ENCODE results near the gene NOS3.
A peak's percentile ranks its signal among the peaks of the same experiment; 100 is the strongest.
"Not testable (repeated sequence)": the region's sequence is repeated elsewhere in the genome, so short reads cannot be mapped to it uniquely, and the experiment has no call there.

NOS3 gene

DNA sequence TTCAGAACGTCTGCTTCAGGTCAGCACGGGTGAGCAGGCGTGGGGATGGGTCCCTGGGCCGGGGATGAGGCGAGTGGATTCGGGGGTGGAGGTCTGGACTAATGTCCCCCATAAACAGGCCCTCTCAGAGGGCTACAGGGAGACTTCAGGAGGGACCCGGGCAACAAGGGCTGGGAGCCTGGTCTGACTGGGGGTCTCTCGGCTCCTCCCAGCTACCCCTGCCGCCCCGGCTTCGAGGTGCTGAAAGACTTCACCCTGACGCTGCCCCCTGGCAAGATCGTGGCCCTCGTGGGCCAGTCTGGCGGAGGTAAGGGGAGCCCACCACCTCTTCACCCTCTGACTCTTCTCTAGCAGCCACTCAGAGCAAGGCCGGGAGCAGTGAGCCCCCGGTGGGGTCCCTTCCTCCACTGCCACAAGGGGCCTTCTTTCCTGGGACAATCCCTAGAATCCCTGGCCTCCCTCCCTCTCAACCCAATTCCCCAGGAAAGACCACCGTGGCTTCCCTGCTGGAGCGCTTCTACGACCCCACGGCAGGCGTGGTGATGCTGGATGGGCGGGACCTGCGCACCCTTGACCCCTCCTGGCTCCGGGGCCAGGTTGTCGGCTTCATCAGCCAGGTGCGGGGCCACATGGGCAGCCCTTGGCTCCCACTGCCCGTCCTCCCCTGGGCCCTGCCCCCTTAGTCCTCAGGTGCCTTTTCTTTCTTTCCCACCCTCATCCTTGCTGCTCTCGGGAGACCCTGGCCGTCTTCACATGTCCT lies 50.0 kb downstream of the NOS3 start:
- no peak for DNase-seq

DNA sequence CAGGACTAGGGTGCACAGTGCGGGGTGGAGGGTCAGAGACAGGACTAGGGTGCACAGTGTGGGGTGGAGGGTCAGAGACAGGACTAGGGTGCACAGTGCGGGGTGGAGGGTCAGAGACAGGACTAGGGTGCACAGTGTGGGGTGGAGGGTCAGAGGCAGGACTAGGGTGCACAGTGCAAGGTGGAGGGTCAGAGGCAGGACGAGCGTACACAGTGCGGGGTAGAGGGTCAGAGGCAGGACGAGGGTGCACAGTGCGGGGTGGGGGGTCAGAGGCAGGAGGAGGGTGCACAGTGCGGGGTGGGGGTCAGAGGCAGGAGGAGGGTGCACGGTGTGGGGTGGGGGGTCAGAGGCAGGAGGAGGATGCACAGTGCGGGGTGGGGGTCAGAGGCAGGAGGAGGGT lies 52.6 kb downstream of the NOS3 start:
- DNase-seq: not testable (repeated sequence)

DNA sequence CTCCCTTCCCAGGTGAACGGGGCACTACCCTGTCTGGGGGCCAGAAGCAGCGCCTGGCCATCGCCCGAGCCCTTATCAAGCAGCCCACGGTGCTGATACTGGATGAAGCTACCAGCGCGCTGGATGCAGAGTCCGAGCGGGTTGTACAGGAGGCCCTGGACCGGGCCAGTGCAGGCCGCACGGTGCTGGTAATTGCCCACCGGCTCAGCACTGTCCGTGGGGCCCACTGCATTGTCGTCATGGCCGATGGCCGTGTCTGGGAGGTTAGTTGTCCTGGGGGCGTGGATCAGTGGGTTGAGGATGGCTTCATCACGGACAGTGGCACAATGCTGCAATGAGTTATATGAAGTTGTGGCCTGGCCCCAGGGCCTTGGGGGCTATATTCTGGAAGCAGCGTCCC lies 53.1 kb downstream of the NOS3 start:
- DNase-seq: no peak

DNA sequence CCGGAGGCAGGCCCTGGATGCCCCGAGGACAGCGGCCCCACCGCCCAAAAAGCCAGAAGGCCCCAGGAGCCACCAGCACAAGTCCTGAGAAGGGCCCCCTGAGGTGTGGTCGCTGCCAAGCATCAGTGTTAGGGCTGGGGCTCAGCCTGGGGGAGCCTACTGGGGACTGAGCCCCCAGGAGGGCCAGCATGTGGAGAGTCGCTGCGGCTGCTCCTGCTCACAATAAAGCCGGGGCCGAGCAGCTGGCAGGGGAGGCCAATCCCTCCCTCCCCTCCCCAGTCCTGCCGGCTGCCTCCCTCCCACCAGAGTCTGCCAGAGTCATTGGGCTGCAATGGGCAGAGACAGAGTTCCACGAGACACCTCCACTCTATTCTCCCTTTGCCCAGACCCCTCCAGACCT lies 54.4 kb downstream of the NOS3 start:
- DNase-seq: no peak

DNA sequence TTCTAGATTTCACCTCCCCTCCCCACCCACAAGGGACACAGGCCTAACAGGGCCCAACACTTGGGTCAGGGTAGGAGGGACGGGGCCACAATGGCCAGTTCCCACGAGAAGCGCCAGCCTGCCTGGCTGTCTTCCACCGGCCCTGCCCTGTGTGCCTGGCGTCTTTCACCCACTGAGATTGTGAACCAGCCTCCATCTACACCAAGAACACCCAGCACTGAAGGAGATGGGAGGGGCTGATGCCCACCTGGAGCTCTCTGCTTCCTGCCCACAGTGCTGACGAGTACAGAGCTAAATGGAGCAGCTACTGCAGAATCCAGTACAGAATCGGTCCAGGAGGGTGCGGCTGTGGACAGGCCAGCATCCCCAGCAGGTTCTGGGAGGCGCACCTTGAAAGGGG lies 55.1 kb downstream of the NOS3 start:
- DNase-seq: no peak

DNA sequence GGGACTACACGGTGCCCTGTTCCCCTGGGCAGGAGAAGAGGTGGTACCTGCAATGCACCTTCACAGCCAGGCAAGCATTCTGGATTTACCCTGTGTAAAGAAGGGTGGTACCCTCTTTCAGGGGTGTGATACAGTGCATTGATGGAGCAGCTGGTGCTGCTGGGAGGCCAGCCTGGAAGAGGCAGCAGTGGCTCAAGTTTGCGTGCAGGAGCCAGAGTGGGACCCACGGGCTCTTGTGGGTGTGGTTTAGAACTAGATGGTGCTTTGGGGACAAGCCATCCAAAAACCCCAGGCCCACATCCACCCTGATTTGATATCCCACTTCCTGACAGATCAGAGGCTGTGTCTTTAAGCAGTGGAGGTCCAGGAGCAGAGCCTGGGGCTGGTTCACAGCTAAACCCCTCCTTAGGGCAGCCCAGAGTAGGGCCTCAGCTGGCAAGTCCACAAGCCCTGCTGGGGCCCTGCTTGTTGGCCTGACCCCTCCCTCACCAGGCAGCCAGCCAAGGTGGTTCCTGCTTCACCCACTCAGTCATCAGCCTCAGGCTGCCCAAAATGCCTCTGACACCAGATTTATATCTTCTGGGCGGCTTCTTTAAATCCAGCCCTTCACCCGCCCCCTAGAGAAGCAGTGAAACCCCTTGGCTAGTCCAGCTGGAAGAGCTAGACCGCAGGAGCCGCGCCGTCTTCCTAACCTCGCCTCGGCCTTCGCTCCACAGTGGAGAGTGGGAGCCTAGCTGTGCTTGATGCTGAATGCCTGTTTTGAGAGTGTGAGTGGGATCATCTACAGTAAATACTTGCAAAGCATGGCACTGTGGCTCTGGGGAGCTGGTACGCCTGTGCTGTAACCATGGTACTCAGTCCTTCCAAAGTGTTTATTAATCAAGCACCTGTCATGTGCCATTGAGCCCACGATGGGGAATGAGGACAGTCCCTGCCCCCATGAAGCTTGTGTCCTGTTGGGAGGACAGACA lies 56.1 kb downstream of the NOS3 start:
- DNase-seq: no peak

DNA sequence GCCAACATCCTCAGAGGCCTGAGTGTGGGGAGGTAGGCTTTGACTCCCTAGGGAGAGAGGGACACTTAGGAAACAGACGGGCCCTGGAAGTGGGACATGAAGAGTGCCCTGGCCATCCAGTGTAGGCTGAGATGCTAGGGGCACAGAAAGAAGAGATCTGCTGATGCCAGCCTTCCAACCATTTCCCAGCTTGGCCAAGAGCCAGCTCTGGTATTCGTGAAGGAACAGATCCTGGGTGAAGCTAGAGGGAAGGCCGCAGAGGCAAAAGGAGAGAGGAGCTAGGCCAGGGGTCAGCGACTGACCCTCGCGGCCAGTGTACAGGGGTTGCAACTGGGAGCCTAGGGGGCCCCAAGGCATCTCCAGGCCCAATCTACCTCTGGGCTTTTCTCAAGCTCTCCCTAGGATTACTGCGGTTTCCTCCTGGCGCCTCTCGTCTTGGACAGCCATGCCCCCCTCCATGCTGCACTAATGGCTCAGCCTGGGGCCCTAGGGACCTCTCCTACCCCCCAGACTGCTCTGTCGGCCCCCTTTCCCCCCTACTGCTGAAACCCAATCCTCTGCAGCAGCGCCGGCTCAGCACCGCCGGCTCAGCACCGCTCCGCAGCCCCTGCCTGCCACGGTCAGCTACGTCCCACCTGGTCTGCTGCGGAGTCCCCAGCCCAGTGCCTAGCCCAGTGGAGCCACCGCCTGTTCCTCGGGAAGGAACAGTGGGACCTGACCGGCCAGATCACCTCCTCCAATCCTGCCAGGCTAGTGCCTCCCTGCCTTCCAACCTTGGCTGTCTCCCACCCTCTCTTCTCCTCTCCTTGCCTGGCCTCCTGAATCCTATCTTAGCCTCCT lies 57.4 kb downstream of the NOS3 start, which contains the start of gene ASIC3:
Gene ASIC3, plus strand, starts transcription at position 556 of the 840 bp plus-strand sequence. CDS start 355 bp downstream, outside the sequence.
- DNase-seq: no peak

DNA sequence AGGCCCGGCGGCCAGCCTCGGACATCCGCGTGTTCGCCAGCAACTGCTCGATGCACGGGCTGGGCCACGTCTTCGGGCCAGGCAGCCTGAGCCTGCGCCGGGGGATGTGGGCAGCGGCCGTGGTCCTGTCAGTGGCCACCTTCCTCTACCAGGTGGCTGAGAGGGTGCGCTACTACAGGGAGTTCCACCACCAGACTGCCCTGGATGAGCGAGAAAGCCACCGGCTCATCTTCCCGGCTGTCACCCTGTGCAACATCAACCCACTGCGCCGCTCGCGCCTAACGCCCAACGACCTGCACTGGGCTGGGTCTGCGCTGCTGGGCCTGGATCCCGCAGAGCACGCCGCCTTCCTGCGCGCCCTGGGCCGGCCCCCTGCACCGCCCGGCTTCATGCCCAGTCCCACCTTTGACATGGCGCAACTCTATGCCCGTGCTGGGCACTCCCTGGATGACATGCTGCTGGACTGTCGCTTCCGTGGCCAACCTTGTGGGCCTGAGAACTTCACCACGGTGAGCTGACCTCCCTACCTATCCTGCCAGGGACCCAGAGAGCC lies 58.2 kb downstream of the NOS3 start:
- DNase-seq: no peak

DNA sequence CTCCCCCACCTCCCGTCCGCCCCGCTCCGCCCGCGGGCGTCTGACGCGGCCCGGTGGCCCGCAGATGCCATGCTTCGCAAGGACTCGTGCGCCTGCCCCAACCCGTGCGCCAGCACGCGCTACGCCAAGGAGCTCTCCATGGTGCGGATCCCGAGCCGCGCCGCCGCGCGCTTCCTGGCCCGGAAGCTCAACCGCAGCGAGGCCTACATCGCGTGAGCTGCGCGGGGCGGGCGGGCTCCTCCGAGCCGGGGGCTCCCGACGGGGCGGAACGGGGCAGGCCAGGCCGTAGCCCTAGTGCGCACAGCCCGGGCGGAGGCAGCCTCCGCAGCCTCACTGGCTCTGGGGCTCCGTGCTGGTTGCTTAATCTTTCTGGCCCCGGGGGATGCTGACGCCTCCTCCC lies 60.3 kb downstream of the NOS3 start:
- DNase-seq: peak; percentile 22

DNA sequence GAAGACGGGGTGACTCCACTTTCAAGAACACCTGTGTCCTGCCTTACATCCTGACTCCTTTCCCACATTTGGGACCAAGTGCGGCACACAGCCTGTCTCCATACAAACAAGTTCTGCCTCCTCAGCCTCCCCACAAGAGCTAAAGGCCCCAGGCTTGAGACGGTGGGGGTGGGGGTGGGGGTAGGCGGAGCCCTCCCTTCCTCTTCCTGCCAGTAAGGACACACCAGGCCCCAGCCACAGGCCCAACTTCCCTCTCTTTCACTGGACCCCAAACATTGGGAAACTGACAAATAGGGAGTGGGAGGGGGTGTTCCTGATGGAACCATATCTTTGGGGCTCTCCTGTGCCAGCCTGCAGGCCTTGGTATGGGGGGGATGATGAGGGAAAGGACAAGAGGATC lies 62.3 kb downstream of the NOS3 start:
- DNase-seq: no peak

DNA sequence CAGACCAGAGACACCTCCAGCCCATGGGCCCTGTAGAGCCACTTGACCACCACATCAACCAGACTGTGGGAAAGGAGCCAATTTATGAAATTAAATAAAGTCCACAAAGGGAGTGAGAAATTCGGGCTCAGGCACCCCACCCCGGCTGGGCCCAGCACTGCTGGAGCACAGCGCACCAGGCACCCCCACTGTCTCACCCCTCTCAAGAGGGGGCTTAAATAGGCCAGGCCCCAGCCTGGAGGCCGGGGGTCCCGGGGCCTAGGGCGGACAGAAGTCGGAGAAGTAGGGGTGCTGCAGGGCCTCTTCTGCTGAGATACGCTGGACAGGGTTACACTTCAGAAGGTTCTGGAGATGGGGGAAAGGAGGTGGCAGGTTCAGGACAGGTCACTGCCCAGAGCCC lies 62.9 kb downstream of the NOS3 start:
- no peak for DNase-seq

DNA sequence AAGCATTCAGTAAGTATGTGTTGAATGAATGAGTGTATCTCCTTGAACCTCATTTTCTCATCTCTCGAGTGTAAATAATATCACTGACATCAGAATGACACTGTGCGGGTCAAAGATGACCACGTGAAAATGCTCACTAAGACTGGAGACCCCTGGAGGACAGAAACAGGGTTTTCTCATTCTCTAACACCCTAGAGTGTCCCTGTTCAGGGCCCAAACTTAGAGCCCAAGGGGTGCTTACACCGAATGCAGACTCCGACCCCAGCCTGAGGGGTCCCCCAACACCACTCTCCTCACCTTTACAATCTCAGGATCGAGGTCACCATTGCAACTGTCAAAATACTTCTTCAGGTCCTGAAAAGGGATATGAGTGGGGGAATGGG lies 65.5 kb downstream of the NOS3 start:
- no peak for DNase-seq

DNA sequence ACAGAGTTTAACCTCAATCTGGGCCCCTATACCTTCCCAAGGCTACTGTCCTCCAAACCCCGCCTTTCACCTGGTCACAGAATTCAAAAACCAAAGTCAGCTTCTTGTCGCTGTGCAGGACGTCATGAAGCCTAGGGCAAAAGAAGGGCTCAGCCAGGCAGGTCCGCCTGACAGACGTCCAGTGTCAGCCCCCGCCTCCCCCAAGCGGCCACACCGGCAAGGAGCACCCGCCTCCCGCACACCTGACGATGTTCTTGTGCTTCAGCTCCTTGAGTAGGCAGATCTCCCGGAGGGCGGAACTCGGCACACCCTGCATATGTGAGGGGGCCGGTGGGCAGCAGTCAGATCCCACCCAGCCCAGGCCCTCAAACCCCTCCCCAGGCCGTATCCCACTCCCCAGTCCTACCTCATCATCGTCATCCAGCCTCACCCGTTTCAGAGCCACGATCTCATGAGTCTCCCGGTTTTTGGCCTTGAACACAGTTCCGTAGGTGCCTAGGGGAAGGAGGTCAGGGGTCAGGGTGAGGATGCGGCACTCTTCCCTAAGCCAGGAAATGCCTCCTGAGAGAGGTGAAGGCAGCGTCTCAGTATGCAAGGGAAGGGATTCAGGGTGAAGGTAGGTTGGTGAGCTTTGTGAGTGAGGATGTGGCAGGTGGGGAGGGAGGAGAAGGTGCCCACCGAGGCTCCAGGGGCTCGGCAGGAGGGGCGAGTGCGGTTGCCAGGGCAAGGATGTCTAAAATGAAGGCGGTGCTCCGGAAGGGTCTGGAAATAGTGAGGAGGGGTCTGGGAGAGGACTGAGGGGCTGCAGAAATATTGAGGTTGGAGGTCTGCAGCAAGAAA lies 66.1 kb downstream of the NOS3 start:
- DNase-seq: no peak

DNA sequence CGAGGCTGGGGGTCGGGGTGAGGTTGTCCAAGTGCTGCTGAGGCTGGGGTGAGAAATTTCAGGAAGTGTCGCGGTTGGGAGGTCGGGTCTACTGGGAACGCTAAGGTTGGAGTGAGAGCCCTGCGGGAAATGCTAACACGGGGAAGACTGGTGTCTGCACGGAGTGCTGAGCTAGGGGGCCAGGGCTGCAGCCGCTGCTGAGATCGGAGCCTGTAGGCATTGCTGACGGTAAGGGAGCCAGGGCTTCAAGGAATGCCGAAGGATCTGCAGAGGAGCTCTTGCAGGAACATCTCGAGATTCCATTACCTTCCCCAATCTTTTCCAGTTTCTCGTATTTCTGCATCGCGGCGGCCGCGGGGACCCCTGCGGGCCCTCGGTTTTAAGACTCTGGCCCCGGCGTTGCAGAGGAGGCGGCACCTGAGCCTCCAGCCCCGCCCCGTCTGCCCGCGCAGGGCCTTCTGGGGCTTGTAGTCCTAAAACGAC lies 66.7 kb downstream of the NOS3 start, which contains the start of gene CDK5:
Gene CDK5, minus strand, starts transcription at position 392 of the 483 bp plus-strand sequence. Its CDS starts 49 bp downstream, at position 343.
- DNase-seq: no peak

DNA sequence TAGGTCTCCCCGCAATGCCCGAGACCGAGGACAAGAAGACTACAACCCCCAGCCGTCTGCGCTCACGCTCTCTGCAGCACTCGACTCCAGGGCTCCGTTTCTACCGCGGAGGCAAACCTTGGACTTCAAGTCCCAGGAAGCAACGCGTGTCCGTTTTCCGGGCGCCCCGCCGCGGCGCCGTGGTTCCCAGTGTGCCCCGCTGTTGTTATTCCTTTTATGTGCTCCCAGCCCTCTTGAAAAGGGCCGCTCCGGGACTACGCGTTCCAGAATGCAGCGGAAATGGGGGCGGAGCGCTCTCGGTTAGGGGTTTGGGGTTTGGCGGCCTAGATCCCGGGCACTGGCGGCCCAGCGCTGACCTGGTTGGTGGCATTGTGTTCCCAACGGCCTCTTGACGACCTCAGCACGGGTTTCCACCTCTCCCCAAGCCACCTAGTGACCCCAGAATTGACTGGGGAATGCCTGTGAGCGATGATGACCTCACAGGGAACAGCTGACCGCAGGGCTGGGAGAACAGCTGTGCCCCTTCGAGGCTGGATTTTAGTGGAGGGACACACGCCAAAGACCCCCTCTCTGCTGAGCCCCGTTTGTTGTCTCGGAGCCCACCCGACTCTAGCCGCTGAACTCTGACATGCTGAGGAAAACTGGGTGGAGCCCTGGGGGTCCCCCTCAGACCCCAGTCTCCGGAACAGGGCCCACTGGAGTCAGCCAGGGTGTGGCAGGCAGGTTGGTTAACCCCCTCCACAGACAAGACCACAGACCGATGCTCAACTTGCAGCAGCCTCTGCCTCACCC lies 67.4 kb downstream of the NOS3 start:
- peak; percentile 92 for DNase-seq

DNA sequence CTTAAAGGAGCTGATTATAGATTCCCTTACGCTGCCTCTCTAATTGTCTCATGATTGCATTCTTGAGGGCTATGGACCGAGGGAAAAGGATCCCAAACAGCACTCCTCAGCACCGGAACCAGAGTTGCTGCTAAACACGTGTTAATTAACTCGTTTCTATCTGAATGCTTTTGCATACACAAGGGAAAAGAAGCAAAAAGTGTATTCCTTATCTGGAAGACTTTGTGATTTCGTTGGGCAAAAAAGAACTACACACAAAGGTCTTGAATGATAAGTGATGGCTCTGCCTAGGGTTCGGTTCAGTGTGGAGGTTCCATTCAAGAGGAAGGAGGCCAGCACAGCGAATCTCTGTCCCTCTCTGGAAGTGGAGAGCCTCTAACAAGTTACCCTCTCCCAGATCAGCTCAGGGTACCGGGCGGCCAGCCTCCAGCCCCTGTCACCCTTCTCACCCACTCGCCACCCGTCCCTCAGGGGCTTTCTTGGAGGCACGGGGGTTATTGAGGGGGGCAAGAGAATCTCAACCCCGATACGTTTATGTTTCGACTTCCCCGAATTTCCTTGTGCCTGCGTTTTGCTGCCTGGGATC lies 68.1 kb downstream of the NOS3 start:
- no peak for DNase-seq

DNA sequence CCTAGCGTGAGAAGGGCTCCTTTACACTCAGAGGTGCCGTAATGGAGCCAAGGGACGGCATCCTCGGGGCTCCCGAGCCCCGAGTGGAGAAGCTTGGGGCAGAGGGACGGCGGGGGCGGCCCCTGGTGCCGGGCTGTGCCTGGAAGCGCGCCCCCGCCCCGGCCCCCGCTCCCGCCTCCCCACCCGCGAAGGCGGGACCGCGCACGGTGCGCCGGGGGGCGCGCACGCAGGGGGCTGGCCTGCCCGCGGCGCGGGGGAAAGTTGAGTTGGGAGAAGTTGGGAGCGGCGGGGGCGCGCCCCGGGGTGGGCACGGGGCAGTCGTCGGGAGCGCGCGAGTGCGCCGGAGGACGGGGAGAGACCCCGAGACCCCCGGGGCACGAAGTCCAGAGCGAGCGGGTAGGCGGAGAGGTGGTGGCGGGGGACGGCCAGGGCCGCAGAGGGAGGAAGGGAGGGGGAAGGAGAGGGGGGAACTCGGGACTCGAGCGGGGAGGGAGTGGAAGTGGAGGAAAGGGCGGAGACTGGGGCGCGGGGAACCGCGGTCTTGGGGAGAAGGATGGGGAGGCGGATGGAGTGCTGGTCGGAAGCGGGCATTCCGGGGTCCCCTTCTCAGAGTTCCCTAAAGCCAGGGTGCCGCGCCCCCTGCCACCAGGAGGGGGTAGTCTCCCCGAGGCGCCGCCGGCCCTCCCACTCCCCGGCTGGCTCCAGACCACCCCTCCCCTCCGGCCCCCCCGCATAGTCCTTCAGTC lies 68.7 kb downstream of the NOS3 start, which contains the start of gene SLC4A2:
Gene SLC4A2, plus strand, starts transcription at position 223 of the 746 bp plus-strand sequence. CDS start 2,399 bp downstream, outside the sequence.
- peak; percentile 43 for DNase-seq

DNA sequence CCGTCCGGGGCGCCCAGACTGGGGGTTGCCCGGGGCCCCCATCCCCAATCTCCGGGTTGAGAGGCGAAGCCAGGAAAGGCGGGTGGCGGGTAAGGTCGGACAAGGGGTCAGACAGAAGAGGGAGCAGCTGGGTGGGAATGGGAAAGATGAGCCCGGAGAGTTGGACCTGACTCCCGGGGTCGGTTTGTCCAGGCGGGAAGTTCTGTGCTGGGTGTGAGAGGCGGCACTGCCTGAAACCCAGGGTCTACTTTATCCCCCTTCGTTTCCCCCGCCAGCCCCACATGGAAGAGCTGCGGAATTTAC lies 69.2 kb downstream of the NOS3 start:
- no peak for DNase-seq

All from GOT3 (cell line).